GM21529 (cell line): ENCODE results near the gene DLX4.
A peak's percentile ranks its signal among the peaks of the same experiment; 100 is the strongest.

Experiments
- ATAC-seq: cut with Tn5 transposase; IDR thresholded peaks from one replicate; pipeline ENCODE4 v1.9.1; 2021; ENCODE audit not compliant: unreplicated experiment

Gene DLX4

DNA sequence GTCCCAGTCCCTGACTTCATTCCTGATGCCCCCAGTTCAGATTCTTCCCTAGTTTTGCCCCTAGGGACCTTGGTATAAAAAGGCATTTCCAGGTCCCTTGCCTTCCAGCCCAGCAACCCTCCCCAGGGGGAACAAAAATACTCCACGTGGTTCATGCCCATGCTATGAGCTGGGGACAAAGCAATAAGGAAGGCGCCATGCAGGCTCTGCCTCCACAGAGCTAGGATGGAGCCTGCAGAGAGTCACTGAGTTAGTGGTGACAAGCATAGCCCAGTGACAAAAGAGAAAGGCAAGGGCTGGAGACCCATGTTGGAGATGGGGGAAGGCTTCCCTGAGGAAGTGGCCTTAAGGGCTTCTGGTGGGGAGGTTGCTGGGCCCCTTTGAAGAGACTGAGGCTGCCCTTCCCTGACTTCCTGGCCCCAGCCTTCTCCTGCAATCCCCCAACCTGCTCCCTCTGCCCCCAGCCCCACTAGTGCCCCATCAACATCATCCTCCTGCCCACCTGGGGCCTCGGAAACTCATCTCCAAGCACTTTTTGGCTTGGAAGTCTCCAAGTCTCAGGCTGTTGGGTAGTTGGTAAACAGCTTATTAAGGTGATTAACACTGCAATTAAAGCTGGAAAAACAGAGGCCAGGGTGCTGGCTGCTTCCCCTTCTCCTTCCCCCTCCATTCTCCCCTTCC, 16.5 kb downstream of the DLX4 start:
- no peak for ATAC-seq

DNA sequence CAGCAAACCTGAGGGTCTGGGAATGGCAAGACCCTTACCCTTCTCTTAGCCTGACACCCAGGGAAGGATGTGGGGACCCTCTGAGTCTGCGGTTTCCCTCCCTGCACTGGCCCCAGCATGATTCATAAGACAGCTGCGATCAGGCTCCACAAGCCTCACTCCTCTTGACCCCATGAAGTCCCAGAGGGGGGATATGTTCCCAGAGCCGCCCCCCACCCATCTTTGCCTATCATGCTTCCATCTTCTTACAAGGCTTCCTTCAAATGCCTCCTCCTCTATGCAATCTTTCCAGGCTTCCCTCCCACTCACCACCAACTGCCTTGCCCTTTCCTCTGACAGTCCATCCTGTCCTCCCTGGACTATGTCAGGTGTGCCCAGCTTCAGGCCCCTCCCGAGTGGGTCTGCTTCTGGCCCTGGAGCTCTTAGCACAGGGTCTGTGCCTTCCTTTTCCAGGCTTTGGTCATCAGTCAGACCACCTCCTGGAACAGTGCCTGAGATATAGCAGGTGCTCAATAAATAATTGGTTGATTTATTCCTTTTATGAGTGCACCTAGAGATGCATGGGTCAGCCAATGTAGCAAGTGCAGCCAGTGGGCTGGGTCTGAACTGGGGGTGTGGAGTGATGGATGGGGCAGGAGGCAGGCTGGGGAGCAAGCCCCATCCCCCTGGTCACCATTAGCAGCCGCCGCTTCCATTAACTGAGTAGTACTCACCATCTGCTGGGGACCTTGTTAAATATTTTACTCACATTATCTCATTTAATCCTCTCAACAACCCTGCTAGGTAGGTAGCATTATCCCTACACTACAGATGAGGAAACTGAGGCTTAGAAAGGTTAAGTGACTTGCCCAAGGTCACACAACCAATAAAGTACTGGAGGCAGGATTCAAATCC, 17.7 kb downstream of the DLX4 start:
- ATAC-seq, result no peak

DNA sequence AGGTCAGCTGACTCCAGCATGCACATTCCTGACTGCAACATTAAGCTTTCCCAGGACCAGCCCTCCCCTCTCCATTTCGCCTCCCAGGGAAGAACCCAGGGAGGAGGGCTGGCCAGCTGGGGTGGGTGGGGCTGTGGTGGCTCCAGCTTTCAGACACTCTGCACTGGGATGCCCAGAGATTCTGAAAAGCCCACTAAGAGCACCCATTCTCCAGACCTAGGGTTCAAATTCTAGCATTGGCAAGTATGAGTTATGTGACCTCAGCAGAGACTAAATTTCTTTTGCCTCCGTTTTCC, 18.2 kb downstream of the DLX4 start:
- no peak for ATAC-seq

DNA sequence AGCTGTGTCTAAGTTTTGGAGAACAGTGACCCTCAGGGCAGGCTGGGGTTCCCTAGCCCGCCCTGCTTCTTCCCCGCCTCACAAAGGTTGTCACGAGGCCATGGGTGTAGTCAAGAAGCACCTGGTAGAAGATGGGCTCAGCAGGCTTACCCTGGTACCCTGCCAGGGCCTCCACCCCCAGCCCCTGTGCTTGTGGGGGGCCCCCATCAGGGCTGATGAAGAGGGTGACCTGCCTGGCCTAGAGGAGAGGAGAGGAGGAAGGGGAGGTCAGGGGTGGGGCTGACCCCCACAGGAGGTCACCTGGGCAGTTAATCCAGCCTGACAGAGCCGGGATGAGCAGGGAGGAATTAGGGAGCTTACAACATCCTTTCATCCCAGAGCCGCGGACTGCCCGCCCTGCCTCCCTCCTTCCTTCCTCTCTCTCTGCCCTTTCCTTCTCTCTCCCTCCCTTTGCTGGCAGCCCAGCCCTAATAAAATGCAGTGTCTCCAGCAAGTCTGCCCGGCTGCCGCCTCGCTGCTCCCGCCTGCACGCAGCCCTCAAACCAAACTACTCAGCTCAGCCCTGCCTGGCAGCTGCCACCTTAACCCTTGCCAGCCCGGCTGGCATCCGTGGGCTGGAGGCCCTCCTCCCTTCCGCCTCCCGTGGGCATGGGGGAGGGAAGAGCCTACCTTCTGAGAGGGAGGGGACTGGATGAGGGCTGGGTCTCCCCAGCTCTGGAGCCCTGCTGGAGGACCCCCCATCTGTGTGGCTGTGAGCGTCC, 18.9 kb downstream of the DLX4 start:
- no peak for ATAC-seq

DNA sequence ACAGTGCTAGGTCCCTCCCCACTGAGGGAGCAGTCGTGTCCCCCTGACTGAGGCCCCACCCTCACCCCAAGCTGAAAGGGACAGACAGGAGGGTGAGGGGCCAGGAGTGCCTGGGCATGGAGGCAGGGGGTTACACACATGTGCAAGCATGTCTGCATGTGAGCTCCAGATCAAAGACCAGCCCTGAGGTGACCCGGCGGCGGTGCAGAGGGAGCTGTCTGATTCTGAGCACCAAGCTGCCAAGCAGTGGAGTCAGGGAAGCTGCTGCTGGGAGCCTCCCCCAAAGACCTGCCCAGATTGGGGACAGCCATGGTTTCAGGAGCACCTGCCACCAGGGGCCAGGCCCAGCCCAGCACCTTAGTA, 20.5 kb downstream of the DLX4 start:
- ATAC-seq, result no peak

DNA sequence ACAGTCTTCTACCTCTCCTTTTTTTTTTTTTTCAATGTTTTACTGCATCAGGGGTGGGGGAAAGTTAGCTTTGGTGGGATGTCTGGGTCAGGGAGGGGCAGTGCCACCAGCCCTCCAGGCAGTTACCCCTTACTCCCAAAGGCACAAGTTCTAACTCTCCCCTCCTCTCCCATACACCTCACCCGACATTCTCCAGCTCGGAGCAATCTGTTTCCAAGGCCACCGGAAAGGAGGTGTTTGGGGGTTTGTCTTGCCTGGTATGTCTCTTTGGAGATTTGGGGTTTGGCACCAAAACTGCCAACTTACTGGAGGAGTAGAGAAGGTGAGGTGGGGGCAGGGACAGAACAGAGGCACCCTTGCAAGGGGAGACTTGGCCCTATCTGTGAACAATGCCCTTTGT, 21.3 kb downstream of the DLX4 start:
- no peak for ATAC-seq

DNA sequence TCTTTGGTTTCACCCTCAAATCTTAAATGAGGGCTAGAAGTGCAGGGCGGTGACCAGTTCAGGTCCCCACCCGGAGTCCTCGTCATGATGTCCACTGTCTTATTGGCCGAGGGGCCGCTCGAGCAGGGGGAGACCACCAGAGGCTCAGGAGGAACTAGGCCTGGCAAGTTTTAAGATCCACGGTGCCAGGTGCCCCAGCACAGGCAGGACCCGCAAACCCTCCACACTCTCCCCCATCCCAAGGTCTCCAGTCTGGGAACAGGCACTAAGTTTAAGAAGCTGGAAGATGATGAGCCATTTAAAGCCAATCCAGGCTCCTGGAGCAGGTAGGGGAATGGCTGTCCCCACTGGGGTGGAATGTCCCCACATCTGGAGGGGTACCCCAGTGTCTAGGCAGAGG, 21.9 kb downstream of the DLX4 start:
- ATAC-seq, result no peak

DNA sequence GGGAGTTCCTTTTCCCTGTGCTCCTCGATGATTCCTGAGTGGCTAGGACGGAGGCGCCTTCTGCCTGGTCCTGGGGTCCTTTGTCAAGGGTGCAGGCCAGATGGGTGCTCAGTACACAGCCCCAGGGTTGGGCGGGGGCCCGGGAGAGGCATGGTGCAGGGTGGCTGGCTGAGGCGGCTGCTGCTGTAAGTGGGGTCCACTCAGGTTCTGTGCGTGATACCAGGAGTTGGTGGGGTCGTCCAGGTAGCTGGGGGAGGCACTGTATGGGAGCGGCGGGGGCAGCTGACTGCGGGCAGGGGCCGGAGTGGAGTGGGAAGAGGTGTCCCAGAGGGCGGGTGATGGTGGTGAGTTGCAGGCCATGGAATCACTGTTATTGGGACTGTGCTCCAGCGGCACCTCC, 22.4 kb downstream of the DLX4 start:
- ATAC-seq, result no peak

DNA sequence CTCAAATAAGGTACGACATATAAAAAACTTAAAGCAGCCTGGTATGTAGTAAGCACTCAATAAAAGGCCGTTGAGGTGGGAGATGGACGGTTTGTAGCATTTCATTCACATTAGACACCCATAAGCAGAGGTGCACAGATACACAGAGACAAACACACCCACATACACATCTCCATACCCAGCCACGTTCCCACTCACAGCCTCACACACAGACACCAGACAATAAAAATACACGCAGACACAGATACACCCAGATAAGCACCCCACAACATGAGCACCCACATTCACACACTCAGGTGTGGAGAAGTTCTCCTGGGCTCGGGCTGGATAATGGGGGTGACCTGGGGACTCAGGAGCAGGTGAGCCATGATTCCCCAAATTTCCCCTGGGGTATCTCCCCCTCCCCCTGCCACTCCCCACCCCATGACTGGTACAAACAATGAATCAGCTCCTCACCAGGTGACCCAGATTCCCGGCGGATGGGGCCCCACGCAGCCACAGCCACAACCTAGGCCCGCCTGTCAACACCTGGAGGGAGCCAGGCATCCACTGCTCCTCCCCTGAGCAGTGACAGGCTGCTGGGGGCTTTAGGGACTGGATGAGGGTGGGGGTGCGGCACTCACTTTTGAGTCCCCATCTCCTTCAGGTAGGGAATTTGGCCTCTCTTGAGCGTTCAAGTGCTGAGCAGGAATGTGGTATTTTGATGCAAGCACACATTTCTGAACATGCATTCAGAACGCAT, 23.4 kb downstream of the DLX4 start:
- no peak for ATAC-seq

DNA sequence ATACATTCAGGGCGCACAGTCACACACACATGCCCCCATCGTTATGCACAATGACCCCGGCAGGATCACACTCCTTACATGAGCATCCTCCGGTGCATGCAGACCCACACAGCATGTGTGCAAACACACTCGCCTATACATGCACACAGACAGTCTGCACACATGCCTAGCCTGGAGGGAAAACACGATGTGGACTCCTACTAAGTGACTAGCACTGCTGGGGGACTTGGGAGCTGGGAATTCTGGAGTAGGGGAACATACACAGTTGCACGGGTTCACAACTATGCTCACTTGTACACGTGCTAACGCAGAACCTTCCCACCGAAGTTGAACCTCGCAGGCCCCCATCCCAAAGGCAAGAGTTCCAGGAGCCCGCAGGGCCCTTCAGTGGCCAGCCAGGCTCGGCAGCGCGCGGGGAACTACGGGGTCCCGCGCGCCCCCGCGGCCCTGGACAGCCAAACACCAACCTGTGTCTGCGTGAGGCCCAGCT, 24.0 kb downstream of the DLX4 start:
- ATAC-seq, result no peak

DNA sequence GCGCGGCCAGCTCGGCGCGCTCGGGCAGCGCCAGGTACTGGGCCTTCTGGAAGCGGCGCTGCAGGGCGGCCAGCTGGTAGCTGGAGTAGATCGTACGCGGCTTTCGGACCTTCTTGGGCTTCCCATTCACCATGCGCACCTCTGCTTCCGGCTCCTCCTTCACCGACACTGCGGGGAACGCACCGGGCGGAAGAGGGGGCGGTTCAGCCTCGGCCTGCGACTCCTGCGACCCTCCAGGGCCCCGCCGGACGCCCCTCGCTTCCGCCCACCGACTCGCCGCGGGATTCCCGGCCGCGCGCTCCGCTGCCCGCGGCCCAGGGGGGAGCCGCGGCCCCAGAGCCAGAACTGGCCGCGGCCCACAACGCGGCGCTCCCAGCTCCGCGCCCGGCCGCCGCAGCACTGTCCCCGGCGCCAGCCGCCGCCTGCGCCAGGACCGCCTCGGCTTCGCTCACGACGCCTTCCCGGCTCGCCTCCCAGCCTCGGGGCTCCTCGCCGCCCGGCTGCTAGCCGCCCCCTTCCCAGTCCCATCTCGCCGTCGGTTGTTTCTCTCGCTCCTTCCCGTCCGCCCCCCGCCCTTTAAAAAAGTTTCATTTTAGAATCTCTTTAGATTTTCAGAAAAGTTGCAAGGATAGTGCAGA, 24.6 kb downstream of the DLX4 start:
- ATAC-seq, result no peak

DNA sequence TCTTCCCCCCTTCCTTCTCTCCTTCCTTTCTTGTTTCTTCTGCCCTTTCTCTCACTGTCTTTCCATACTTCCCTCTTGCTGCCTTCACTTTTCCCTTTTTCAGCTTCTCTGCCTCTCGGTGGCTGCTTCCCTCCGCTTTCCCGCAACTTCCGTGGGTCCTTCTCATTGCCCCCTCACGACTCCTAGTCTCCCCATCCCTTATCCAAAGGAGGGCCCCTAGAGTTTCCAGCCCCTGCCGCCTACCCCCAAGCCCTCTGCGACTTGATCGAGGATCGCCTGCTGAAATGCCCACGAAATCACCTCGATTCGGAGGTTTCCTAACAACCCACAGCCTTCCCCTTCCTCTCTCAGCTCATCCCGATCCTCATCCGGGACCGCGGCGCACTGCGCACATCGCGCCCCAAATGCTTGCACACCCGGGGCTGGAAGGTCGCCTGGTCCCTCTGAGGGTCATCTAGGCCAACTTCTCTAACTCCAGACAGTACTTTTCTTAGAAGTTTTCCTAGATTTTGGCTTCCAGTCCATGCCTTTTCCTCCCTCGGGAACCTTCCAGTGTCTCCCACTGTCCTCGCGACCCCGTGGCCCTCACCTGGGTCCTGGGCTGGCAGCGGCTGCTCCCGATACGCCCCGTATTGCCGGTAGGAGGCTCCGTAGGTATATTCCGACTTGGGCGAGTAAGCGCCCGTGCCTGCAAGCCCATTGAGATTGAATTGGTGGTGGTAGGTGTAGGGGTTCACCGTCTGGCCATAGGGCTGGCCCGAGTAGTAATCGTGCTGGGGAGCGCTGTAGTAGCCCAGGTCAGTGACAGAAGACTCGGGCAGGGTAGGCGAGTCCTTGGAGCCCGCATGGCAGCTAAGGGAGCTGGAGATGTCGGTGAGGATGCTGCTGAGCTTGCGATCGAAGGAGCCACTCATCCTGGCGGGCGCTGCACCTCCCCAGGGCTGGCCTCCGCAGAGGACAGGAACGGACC, 25.4 kb downstream of the DLX4 start:
- ATAC-seq, result no peak

DNA sequence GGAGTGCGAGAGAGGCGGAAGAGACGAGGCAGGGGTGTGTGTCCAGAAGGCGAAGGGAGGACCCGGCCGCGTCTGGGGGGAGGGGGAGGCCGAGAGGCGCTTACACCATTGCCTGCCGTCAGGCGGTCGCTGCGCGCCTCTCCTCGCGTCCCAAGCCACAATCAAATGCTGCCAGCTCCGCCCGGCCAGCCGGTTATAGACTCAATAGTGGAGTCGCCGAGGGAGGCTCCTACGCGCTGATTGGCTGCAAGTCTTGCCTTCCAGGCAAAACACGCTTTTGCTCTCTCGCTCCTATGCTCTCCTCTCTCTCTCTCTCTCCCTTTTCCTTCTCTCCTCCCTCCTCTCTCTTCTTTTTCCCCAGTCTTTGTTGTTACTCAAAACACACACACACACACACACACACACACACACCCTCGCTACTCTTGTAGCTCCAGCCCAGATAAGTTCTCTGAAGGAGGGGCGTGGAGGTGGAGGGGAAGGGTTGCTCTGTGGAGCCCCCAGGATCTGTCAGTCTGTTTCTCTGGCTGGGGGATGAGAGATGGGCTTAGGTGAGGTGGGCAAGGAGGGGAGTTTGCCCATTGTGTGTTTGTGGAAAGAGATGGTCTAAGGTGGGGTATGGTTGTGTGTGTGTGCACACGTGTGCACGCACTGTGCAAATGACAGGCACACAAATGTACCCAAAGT, 26.2 kb downstream of the DLX4 start, which contains the start of gene DLX3:
Gene DLX3, minus strand, starts transcription at position 170 of the 684 bp plus-strand sequence. CDS start 226 bp downstream, outside the sequence.
- ATAC-seq, result no peak

DNA sequence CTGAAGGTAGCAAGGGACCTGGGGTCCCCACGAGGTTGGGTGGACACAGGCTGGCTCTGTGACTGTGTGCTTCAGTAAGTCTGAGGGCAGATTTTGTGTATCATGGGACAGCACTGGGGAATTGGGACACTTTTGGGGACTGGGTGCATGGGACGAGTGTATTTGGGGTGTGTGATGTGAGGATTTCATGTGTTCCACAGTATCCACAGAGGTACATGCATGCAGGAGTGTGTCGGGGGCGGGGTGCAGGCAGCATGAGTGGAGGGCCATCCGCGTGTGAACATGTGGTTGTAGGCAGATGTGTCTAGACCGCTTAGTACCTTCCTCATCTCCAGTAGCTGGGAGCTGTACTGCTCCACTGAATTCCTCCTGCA, 27.1 kb downstream of the DLX4 start:
- ATAC-seq, result no peak

DNA sequence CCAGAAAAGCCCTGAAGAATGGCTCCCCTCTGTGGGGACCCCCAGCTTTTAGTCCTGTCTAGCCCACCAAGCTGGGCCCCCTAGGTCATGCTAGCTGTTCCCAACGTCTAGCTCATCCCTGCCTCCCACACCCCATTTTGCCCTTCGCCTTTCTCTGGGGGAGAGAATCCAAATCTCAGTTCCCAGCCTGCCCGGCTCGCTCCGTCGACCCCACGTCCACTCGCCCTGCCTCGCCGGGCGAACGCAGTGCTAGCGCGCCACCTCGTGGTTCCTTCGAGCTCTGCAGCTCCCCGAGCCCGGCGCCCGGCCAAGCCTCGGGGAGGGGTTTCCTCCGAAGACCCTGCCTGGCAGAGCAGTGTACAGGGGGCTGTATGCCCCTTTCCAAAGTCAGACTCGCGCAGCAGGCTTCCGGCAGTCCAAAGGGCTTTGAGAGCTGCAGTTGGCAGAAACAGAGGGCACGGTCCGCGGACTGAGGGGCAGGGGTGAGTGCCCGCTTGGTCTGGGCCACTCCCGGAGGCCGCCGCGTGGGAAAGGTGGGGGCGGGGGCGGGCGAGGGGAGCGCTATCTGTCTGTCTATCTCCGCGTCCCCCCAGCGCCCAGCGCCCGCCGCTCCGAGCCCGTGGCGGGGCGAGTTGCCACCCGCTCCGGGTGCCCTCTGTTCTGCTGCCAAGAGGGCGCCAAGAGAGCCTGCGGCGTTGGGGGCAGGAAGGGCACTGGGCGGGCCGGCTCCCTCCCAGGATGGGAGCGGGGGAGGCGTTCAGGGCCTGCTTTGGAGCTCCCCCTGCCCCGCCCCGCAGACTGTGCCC, 27.7 kb downstream of the DLX4 start:
- ATAC-seq, result no peak

DNA sequence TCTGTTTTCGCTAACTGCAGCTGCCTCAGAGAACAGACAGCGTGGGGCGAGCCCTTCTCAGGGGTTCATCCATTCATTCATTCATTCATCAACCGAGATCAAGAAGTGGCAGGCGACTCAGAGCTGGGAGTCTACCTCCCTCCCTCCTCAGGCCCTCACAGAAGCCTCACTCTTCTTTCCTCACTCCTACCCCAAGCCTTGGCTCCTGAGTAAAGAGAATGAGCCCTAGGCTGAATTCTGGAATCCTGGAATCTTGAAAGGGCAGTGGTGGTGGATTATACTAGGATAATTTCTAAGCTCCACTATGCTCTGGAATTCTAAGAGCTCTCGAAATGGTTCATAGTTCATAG, 28.3 kb downstream of the DLX4 start:
- ATAC-seq, result no peak

DNA sequence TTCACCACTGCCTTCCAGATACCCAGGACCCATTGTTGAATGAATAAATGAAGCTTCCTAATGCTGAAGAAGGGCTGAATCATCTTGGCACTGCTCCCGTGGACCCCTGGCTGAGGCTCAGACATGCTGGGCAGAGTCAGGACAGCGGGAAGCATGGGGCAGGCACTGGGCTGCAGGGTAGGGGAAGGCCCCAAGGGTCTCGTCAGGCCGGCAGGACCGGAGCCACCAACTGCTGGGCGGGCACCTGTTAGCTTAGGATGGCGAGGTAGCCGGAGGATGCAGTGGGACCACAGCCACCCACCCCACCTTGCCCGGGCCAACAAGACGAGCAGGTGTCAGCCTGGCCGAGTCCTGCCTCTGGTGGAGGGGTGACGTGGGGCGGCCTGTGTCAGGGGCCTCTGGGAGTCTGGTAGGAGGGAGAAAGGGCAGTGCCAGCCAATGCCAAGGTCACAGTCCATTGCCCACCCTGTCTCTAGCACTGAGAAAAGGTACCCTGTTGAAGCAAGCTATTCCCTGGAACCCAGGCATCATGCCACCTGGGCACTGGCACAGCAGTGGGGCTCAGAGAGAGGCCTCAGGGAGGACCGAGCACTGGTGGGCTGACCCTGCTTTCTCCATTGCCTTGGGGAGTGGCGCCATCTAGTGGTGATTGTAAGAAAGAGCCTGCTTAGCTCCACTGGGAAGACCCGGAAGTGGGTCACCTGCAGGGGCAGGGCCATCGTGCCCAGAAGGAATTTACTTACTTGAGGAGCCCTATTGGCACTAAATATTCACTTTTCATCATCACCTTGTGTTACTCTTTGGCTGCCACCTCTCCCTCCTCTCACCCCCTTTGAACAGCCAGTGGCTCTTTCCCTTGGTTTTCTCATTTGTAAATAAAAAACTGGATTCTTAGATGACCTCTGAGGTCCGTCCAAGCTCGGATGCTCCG, 29.0 kb downstream of the DLX4 start:
- ATAC-seq, result peak; percentile 66
